ENCODE measurements around the gene MAPT. TPM values are rescaled to one million over a fixed set of nuclear protein-coding genes. Genes with fewer than 3 reads are reported as not detected.

Gene MAPT
- total RNA-seq, 4 donors from 2014 or later = 70.3 to 120 (median 82.8) TPM

DNA sequence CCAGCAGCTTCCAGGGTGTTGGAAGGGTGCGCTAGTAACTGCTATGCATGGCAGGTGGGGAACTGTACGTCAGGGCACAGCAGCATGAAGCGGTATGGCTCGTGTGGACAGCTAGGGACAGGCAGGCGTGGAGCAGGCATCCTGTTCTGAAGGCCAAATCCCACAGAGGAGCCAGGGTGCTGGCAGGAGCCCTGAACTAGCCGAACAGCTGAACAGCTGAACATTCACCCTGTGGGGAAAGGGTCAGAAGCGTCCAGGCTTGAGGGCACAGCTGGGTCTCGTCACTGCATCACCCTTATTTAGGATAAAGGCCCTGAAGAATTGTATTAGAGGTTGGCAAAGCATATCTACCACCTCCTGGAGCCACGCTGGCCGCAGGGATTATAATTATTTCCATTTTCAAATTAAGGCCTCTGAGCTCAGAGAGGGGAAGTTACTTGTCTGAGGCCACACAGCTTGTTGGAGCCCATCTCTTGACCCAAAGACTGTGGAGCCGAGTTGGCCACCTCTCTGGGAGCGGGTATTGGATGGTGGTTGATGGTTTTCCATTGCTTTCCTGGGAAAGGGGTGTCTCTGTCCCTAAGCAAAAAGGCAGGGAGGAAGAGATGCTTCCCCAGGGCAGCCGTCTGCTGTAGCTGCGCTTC is 101.4 kb downstream of the MAPT start:
- H3K36me3 ChIP-seq = peaks cover 0 to 31% of the 10 kb centered on the region in 2 donors
- intact Hi-C loops (cut with DNase I; ENCODE audit: low total_unique reads) = no loop called here
- H3K4me3 ChIP-seq = no peak overlapping the region
- H3K4me1 ChIP-seq = no peaks in the 10 kb centered on the region
- no peaks in the 10 kb centered on the region for H3K9me3 ChIP-seq
- in situ Hi-C loops (cut with MboI; ENCODE audit: low sequenced_read_pairs in 4 of 4) = no loop called here
- ATAC-seq (peak; percentile 66 to 68), DNase-seq (peak in 1 of 2 donors; percentile 50)
- no peak for TF ChIP-seq POLR2A (IDR thresholded peaks at IDR 0.05)
- peak overlapping the region in 1 of 4 donors; percentile 58 for H3K27ac ChIP-seq
- no peaks in the 10 kb centered on the region for H3K27me3 ChIP-seq

DNA sequence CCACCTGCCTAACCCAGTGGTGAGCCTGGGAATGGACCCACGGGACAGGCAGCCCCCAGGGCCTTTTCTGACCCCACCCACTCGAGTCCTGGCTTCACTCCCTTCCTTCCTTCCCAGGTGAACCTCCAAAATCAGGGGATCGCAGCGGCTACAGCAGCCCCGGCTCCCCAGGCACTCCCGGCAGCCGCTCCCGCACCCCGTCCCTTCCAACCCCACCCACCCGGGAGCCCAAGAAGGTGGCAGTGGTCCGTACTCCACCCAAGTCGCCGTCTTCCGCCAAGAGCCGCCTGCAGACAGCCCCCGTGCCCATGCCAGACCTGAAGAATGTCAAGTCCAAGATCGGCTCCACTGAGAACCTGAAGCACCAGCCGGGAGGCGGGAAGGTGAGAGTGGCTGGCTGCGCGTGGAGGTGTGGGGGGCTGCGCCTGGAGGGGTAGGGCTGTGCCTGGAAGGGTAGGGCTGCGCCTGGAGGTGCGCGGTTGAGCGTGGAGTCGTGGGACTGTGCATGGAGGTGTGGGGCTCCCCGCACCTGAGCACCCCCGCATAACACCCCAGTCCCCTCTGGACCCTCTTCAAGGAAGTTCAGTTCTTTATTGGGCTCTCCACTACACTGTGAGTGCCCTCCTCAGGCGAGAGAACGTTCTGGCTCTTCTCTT is 102.1 kb downstream of the MAPT start:
- Histone ChIP-seq H3K4me3 (no peak overlapping the region), H3K27ac (peak overlapping the region in 1 of 4 donors; percentile 58), H3K4me1 (no peaks in the 10 kb centered on the region), H3K36me3 (peaks cover 0 to 31% of the 10 kb centered on the region in 2 donors), H3K9me3 (no peaks in the 10 kb centered on the region), H3K27me3 (no peaks in the 10 kb centered on the region)
- intact Hi-C loops (cut with DNase I; ENCODE audit: low total_unique reads) (no loop called here), in situ Hi-C loops (cut with MboI; ENCODE audit: low sequenced_read_pairs in 4 of 4) (no loop called here)
- DNase-seq (no peak), ATAC-seq (no peak)
- TF ChIP-seq, protein P1, sequence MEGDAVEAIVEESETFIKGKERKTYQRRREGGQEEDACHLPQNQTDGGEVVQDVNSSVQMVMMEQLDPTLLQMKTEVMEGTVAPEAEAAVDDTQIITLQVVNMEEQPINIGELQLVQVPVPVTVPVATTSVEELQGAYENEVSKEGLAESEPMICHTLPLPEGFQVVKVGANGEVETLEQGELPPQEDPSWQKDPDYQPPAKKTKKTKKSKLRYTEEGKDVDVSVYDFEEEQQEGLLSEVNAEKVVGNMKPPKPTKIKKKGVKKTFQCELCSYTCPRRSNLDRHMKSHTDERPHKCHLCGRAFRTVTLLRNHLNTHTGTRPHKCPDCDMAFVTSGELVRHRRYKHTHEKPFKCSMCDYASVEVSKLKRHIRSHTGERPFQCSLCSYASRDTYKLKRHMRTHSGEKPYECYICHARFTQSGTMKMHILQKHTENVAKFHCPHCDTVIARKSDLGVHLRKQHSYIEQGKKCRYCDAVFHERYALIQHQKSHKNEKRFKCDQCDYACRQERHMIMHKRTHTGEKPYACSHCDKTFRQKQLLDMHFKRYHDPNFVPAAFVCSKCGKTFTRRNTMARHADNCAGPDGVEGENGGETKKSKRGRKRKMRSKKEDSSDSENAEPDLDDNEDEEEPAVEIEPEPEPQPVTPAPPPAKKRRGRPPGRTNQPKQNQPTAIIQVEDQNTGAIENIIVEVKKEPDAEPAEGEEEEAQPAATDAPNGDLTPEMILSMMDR (IDR thresholded peaks at IDR 0.05 in 4 of 5, conservative IDR thresholded peaks at IDR 0.05 in 1 of 5) = no peak
- TF ChIP-seq POLR2A (IDR thresholded peaks at IDR 0.05) = no peak

DNA sequence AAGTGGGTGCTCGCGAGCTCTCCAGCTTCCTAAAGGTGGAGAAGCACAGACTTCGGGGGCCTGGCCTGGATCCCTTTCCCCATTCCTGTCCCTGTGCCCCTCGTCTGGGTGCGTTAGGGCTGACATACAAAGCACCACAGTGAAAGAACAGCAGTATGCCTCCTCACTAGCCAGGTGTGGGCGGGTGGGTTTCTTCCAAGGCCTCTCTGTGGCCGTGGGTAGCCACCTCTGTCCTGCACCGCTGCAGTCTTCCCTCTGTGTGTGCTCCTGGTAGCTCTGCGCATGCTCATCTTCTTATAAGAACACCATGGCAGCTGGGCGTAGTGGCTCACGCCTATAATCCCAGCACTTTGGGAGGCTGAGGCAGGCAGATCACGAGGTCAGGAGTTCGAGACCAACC is 102.8 kb downstream of the MAPT start:
- H3K4me3 ChIP-seq = no peak overlapping the region
- in situ Hi-C loops (cut with MboI; ENCODE audit: low sequenced_read_pairs in 4 of 4) (no loop called here), intact Hi-C loops (cut with DNase I; ENCODE audit: low total_unique reads) (no loop called here)
- ATAC-seq = no peak
- peaks cover 0 to 31% of the 10 kb centered on the region in 2 donors for H3K36me3 ChIP-seq
- DNase-seq = no peak
- H3K27me3 ChIP-seq = no peaks in the 10 kb centered on the region
- H3K4me1 ChIP-seq = no peaks in the 10 kb centered on the region
- TF ChIP-seq, protein P1 (IDR thresholded peaks at IDR 0.05 in 4 of 5, conservative IDR thresholded peaks at IDR 0.05 in 1 of 5) = no peak
- TF ChIP-seq POLR2A (IDR thresholded peaks at IDR 0.05) = no peak
- H3K27ac ChIP-seq = no peak overlapping the region
- no peaks in the 10 kb centered on the region for H3K9me3 ChIP-seq

DNA sequence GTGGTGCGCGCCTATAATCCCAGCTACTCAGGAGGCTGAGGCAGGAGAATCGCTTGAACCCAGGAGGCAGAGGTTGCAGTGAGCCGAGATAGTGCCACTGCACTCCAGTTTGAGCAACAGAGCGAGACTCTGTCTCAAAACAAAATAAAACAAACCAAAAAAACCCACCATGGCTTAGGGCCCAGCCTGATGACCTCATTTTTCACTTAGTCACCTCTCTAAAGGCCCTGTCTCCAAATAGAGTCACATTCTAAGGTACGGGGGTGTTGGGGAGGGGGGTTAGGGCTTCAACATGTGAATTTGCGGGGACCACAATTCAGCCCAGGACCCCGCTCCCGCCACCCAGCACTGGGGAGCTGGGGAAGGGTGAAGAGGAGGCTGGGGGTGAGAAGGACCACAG is 103.3 kb downstream of the MAPT start:
- in situ Hi-C loops (cut with MboI; ENCODE audit: low sequenced_read_pairs in 4 of 4) = no loop called here
- H3K4me3 ChIP-seq = no peak overlapping the region
- H3K36me3 ChIP-seq = peaks cover 0 to 31% of the 10 kb centered on the region in 2 donors
- H3K27me3 ChIP-seq = no peaks in the 10 kb centered on the region
- no peaks in the 10 kb centered on the region for H3K9me3 ChIP-seq
- ATAC-seq (no peak), DNase-seq (no peak)
- TF ChIP-seq POLR2A (IDR thresholded peaks at IDR 0.05) = no peak
- TF ChIP-seq, protein P1 (IDR thresholded peaks at IDR 0.05 in 4 of 5, conservative IDR thresholded peaks at IDR 0.05 in 1 of 5) = no peak
- H3K4me1 ChIP-seq = peaks cover under 1 to 1% of the 10 kb centered on the region in 2 donors
- H3K27ac ChIP-seq = no peak overlapping the region
- intact Hi-C loops (cut with DNase I; ENCODE audit: low total_unique reads) = no loop called here

DNA sequence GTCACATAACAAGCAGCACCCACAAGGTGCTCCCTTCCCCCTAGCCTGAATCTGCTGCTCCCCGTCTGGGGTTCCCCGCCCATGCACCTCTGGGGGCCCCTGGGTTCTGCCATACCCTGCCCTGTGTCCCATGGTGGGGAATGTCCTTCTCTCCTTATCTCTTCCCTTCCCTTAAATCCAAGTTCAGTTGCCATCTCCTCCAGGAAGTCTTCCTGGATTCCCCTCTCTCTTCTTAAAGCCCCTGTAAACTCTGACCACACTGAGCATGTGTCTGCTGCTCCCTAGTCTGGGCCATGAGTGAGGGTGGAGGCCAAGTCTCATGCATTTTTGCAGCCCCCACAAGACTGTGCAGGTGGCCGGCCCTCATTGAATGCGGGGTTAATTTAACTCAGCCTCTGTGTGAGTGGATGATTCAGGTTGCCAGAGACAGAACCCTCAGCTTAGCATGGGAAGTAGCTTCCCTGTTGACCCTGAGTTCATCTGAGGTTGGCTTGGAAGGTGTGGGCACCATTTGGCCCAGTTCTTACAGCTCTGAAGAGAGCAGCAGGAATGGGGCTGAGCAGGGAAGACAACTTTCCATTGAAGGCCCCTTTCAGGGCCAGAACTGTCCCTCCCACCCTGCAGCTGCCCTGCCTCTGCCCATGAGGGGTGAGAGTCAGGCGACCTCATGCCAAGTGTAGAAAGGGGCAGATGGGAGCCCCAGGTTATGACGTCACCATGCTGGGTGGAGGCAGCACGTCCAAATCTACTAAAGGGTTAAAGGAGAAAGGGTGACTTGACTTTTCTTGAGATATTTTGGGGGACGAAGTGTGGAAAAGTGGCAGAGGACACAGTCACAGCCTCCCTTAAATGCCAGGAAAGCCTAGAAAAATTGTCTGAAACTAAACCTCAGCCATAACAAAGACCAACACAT is 104.9 kb downstream of the MAPT start, which contains the start of gene STH:
TSS of gene STH (plus strand) at position 264 of the 913 bp plus-strand sequence. CDS start at position 294, 30 bp downstream.
- DNase-seq (no peak), ATAC-seq (no peak)
- intact Hi-C loops (cut with DNase I; ENCODE audit: low total_unique reads) (no loop called here), in situ Hi-C loops (cut with MboI; ENCODE audit: low sequenced_read_pairs in 4 of 4) (no loop called here)
- no peak within 1 kb of the TSS for H3K4me3 ChIP-seq
- no peaks in the 10 kb centered on the region for H3K9me3 ChIP-seq
- no peak within 1 kb of the TSS for H3K27ac ChIP-seq
- no peaks in the 10 kb centered on the region for H3K27me3 ChIP-seq
- H3K36me3 ChIP-seq = peaks cover 0 to 20% of the 10 kb centered on the region in 2 donors
- H3K4me1 ChIP-seq = peaks cover 15 to 17% of the 10 kb centered on the region in 2 donors
- TF ChIP-seq POLR2A (IDR thresholded peaks at IDR 0.05) = no peak
- TF ChIP-seq, protein P1 (IDR thresholded peaks at IDR 0.05 in 4 of 5, conservative IDR thresholded peaks at IDR 0.05 in 1 of 5) = no peak
